B cell (primary cell): ENCODE results near the gene TAX1BP3.

Experiments
- EZH2 ChIP-seq: IDR thresholded peaks from 2 replicates; pipeline ENCODE4 v1.6.1; 2012; ENCODE audit warnings: borderline replicate concordance, low read depth, mild to moderate bottlenecking, moderate library complexity, low read length; ENCODE audit not compliant: insufficient read depth, poor library complexity, severe bottlenecking
- TF ChIP-seq, protein P1 (sequence below): fragments of 200-600 bp; IDR thresholded peaks from one replicate; pipeline ENCODE4 v1.8.0; 2022; ENCODE audit warnings: antibody characterized with exemption, mild to moderate bottlenecking

GRCh38 chr17:3685174-3685573, 16.8 kb upstream of the TAX1BP3 start:
- TF ChIP-seq, protein P1, sequence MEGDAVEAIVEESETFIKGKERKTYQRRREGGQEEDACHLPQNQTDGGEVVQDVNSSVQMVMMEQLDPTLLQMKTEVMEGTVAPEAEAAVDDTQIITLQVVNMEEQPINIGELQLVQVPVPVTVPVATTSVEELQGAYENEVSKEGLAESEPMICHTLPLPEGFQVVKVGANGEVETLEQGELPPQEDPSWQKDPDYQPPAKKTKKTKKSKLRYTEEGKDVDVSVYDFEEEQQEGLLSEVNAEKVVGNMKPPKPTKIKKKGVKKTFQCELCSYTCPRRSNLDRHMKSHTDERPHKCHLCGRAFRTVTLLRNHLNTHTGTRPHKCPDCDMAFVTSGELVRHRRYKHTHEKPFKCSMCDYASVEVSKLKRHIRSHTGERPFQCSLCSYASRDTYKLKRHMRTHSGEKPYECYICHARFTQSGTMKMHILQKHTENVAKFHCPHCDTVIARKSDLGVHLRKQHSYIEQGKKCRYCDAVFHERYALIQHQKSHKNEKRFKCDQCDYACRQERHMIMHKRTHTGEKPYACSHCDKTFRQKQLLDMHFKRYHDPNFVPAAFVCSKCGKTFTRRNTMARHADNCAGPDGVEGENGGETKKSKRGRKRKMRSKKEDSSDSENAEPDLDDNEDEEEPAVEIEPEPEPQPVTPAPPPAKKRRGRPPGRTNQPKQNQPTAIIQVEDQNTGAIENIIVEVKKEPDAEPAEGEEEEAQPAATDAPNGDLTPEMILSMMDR, result no peak
- TF ChIP-seq EZH2, result no peak
